K562 (cell line): ENCODE results near the gene CEP85L. TPM values are rescaled to one million over a fixed set of nuclear protein-coding genes. Genes with fewer than 3 reads are reported as not detected.

Experiments used
- ATAC-seq: fragments of 200-7000 bp; cut with Tn5 transposase; 3 replicates; pipeline ENCODE4 v1.9.1; 2020; ENCODE audit warnings: moderate library complexity
- BruUV-seq: library from RNA; stranded (reverse); fragments of 400-500 nt; replicated peaks from 2 replicates; lab custom pipeline; 2021; lab: Mats Ljungman, UMichigan
- CTCF ChIA-PET: fragments of 300-600 bp; formaldehyde crosslinking; extraction: SDS; loops from one replicate; lab custom pipeline; 2021; ENCODE audit warnings: low intra/inter-chr PET ratio; lab: Yijun Ruan, JAX
- POLR2A ChIA-PET: fragments of 300-600, 350-650 bp; sonication (Branson Sonifier 250); formaldehyde crosslinking; extraction: SDS; loops from one replicate; lab custom pipeline; 2021; ENCODE audit warnings: antibody characterized with exemption, inconsistent platforms; lab: Yijun Ruan, JAX
- DNase-seq, 4 experiments: peaks; one replicate each; pipeline versions ENCODE4 v3.0.0 to v3.0.0-alpha.2; 2011 to 2018; ENCODE audit warnings: low spot score in 3 of 4, mixed read lengths in 3 of 4; ENCODE audit errors: extremely low read depth in 1 of 4
- FAIRE-seq: peaks from 2 replicates; lab custom pipeline; 2011; peaks lifted over from hg19 to GRCh38; lab: Jason Lieb, UNC
- H2AFZ ChIP-seq: 2 replicates; pipeline ENCODE4 v1.6.0; 2011; ENCODE audit warnings: low read depth, low read length, control low read depth, inconsistent platforms
- H3K27ac ChIP-seq: fragments of 200-600 bp; 3 replicates; pipeline ENCODE4 v1.8.0; 2011; ENCODE audit warnings: low read depth, mild to moderate bottlenecking, control low read depth, inconsistent platforms, low read length, moderate library complexity, mixed read lengths; ENCODE audit errors: extremely low read depth
- H3K27me3 ChIP-seq, 2 experiments: fragments of 300-600 bp in 1 of 2; 2 replicates in 1 of 2; 3 replicates in 1 of 2; pipeline versions ENCODE4 v1.6.0 to v1.8.0; 2011; ENCODE audit warnings: inconsistent platforms in 2 of 2, low read length in 2 of 2, mild to moderate bottlenecking in 1 of 2, mixed read lengths in 1 of 2, moderate library complexity in 1 of 2; ENCODE audit not compliant: control insufficient read depth in 2 of 2, insufficient read depth in 2 of 2
- H3K36me3 ChIP-seq: fragments of 300-600 bp; 3 replicates; pipeline ENCODE4 v1.8.0; 2011; ENCODE audit warnings: mild to moderate bottlenecking, low read length, inconsistent platforms; ENCODE audit not compliant: control insufficient read depth, insufficient read depth
- H3K4me1 ChIP-seq, 2 experiments: fragments of 200-600 bp in 1 of 2; replicated peaks in 1 of 2; 2 replicates in 1 of 2; 3 replicates in 1 of 2; pipeline versions ENCODE4 v1.5.1 to v1.8.0; 2011; ENCODE audit warnings: inconsistent platforms in 2 of 2, low read length in 2 of 2, mild to moderate bottlenecking in 1 of 2, mixed read lengths in 1 of 2, moderate library complexity in 1 of 2; ENCODE audit not compliant: control insufficient read depth in 2 of 2, insufficient read depth in 2 of 2
- H3K4me2 ChIP-seq: 2 replicates; pipeline ENCODE4 v1.6.1; 2011; ENCODE audit warnings: low read length, control low read depth, inconsistent platforms, mixed read lengths; ENCODE audit not compliant: insufficient read depth
- H3K4me3 ChIP-seq: fragments of 200-600 bp; sonication (generic), shearing (Covaris generic); 2 replicates; pipeline ENCODE4 v1.5.1; 2016; ENCODE audit warnings: control low read depth, inconsistent platforms
- H3K79me2 ChIP-seq: fragments of 200-600 bp; 3 replicates; pipeline ENCODE4 v1.8.0; 2011; ENCODE audit warnings: low read length, inconsistent platforms; ENCODE audit not compliant: control insufficient read depth, insufficient read depth
- H3K9ac ChIP-seq, 2 experiments: 2 replicates each; pipeline versions ENCODE4 v1.6.0 to v1.6.1; 2011; ENCODE audit warnings: low read depth in 2 of 2, low read length in 2 of 2, control low read depth in 1 of 2, inconsistent platforms in 1 of 2, mild to moderate bottlenecking in 1 of 2, mixed read lengths in 1 of 2; ENCODE audit not compliant: insufficient read depth in 1 of 2
- H3K9me1 ChIP-seq: one replicate; pipeline ENCODE4 v1.6.0; 2011; ENCODE audit warnings: inconsistent platforms, mild to moderate bottlenecking, low read length, moderate library complexity; ENCODE audit not compliant: control insufficient read depth, insufficient read depth
- H3K9me3 ChIP-seq: replicated peaks from 2 replicates; pipeline ENCODE4 v1.5.1; 2011; ENCODE audit warnings: low read depth, low read length, inconsistent platforms; ENCODE audit not compliant: control insufficient read depth, insufficient read depth
- H4K20me1 ChIP-seq: replicated peaks from 2 replicates; pipeline ENCODE4 v1.6.1; 2011; ENCODE audit warnings: low read length, inconsistent platforms, mixed read lengths; ENCODE audit not compliant: control insufficient read depth, insufficient read depth
- ARID3A ChIP-seq: IDR thresholded peaks from 2 replicates; pipeline ENCODE4 v1.6.1; 2012; ENCODE audit warnings: low read depth, low read length, improper control_type of control experiment, borderline replicate concordance
- BCLAF1 ChIP-seq, 2 experiments: fragments of 450-650 bp in 1 of 2; IDR thresholded peaks; 2 replicates each; pipeline ENCODE4 v1.6.1; 2011 to 2017; ENCODE audit warnings: low read depth in 2 of 2, antibody characterized with exemption in 1 of 2, borderline replicate concordance in 1 of 2, low read length in 1 of 2, mild to moderate bottlenecking in 1 of 2, mixed read lengths in 1 of 2; ENCODE audit not compliant: control insufficient read depth in 1 of 2
- BRD9 ChIP-seq: fragments of 450-650 bp; IDR thresholded peaks from 2 replicates; pipeline ENCODE4 v1.6.1; 2018; ENCODE audit warnings: low read depth; ENCODE audit not compliant: partially characterized antibody
- FOXK2 ChIP-seq, 2 experiments: fragments of 450-650 bp; IDR thresholded peaks in 1 of 2; conservative IDR thresholded peaks in 1 of 2; 2 replicates each; pipeline ENCODE4 v1.6.1; 2016; ENCODE audit warnings: low read depth in 2 of 2, mild to moderate bottlenecking in 1 of 2
- GATAD2A ChIP-seq: fragments of 450-650 bp; IDR thresholded peaks from 2 replicates; pipeline ENCODE4 v1.6.1; 2017
- HBP1 ChIP-seq: fragments of 450-650 bp; formaldehyde crosslinking; IDR thresholded peaks from 2 replicates; pipeline ENCODE4 v1.4.0; 2022; ENCODE audit warnings: missing genetic modification characterization
- HMG20A ChIP-seq: fragments of 450-650 bp; formaldehyde crosslinking; conservative IDR thresholded peaks from 2 replicates; pipeline ENCODE4 v1.4.0; 2020; ENCODE audit warnings: mild to moderate bottlenecking, mixed read lengths
- KLF10 ChIP-seq: fragments of 250-450 bp; sonication (Bioruptor Pico); IDR thresholded peaks from 2 replicates; pipeline ENCODE4 v1.6.1; 2021; ENCODE audit warnings: matching md5 sums
- NFXL1 ChIP-seq: fragments of 450-650 bp; formaldehyde crosslinking; IDR thresholded peaks from 2 replicates; pipeline ENCODE4 v1.4.0; 2021; ENCODE audit warnings: mild to moderate bottlenecking
- SAFB ChIP-seq: fragments of 200-400 bp; formaldehyde crosslinking; IDR thresholded peaks from 2 replicates; pipeline ENCODE4 v1.6.1; 2017; ENCODE audit warnings: low read depth, low read length, borderline replicate concordance
- ZNF124 ChIP-seq: sonication (generic); formaldehyde crosslinking; IDR thresholded peaks from 2 replicates; pipeline ENCODE4 v1.8.1; 2022; ENCODE audit warnings: missing genetic modification reagents
- ZNF140 ChIP-seq: fragments of 250-450 bp; sonication (Bioruptor Pico); IDR thresholded peaks from 2 replicates; pipeline ENCODE4 v1.8.0; 2021; ENCODE audit warnings: moderate library complexity, mild to moderate bottlenecking, inconsistent platforms
- WGBS: fragments of 100-300 bp; shearing (Covaris generic); methylation state at CpG from one replicate; pipeline ENCODE4 v1.1.6; 2016; ENCODE audit warnings: low coverage, mixed read lengths; ENCODE audit not compliant: insufficient coverage; ENCODE audit errors: missing lambda C conversion rate; 5-methylcytosine and 5-hydroxymethylcytosine counted together
- in situ Hi-C: fragments of 300-500 bp; cut with MboI; formaldehyde crosslinking; loops from 4 replicates; pipeline ENCODE4 v1.15.0; 2018; ENCODE audit warnings: inconsistent platforms, mixed read lengths
- intact Hi-C: fragments of 100-400 bp; cut with micrococcal nuclease; formaldehyde crosslinking; loops from 2 replicates; pipeline ENCODE4 v1.14.2; 2022
- polyA plus RNA-seq, 8 experiments: library from polyadenylated mRNA; depleted of rRNA in 4 of 8; stranded (reverse) in 5 of 8; unstranded in 3 of 8; fragments of >200 nt; fragmentation: Nextera tagmentation in 2 of 8; fragmentation: Illumina TruSeq in 1 of 8; extraction: Ambion mirVana in 2 of 8; extraction: Trizol in 1 of 8; gene quantifications; 2 replicates each; pipeline versions ENCODE4 v1.2.1 to v1.2.3, GENCODE V29; 2011 to 2014; ENCODE audit warnings: inconsistent platforms in 1 of 8, missing spikeins in 1 of 8
- total RNA-seq, 7 experiments: library from RNA; depleted of rRNA in 6 of 7; stranded (reverse); fragments of >200 nt in 6 of 7; fragmentation: Illumina TruSeq in 2 of 7; extraction: Trizol in 2 of 7; gene quantifications; 2 replicates each; pipeline versions ENCODE4 v1.2.1 to v1.2.3, GENCODE V29; 2011 to 2021; ENCODE audit warnings: low replicate concordance in 1 of 7
- TF ChIP-seq, protein P1 (sequence below): fragments of 450-650 bp; formaldehyde crosslinking; IDR thresholded peaks from 2 replicates; pipeline ENCODE4 v1.4.0; 2022; ENCODE audit warnings: missing genetic modification characterization

The CEP85L gene
- total and polyA plus RNA-seq, 9 of the 15 experiments (the other 6 are each of a cell fraction or from before 2014, with no cell fraction given): 4.5 to 15.8 (median 8.3) TPM

DNA sequence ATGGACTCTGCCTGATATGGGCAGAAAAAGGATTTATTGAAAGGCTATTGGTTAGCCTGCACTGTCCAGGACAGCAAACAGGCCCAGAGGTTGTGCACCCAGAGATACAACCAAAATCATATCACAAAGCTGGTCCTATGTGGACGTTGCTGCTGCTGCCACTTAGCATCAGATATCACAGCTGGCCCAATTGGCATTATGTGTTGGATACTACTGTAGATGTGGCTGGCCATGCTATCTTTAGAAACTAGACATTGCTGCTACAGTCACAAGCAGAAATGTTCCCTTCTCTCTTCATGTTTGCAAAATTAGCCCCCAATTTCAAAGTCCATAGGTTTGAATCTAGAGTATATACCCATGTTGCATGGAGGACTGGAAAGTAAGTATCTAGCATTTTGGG lies 42.2 kb upstream of the CEP85L start:
- in situ Hi-C loops (no loop called here), intact Hi-C loops (no loop called here)
- ATAC-seq: no peak
- no peak overlapping the region for H2AFZ ChIP-seq
- CTCF ChIA-PET: no interaction called here
- no peaks in the 10 kb centered on the region for H3K9me1 ChIP-seq
- H3K27me3 ChIP-seq: no peaks in the 10 kb centered on the region
- H3K36me3 ChIP-seq: peaks cover 5% of the 10 kb centered on the region; the same call in 1 of the 3 replicates
- peaks cover 0 to 13% of the 10 kb centered on the region in 2 experiments; a peak in 3 of 5 replicates for H3K4me1 ChIP-seq
- H4K20me1 ChIP-seq: no peaks in the 10 kb centered on the region
- no peak for DNase-seq
- H3K27ac ChIP-seq: no peak overlapping the region
- POLR2A ChIA-PET: interaction anchor here (0.9 to 1.3 kb wide), 4 partner anchors 9 to 51 kb away, joined by 3 to 4 read pairs (median 3); no protein-coding TSS in a partner anchor
- no peak overlapping the region for H3K4me2 ChIP-seq
- H3K9me3 ChIP-seq: no peaks in the 10 kb centered on the region; the same call in 1 of the 2 replicates
- BruUV-seq: no TSS peak
- WGBS: 18% methylated on average over 1 of the region's 1 CpG
- H3K4me3 ChIP-seq: no peak overlapping the region
- H3K79me2 ChIP-seq: peaks cover 24% of the 10 kb centered on the region
- H3K9ac ChIP-seq: no peak overlapping the region
- FAIRE-seq: no peak
- no peak for TF ChIP-seq HBP1
- no peak for TF ChIP-seq BCLAF1 (IDR thresholded peaks at IDR 0.05; ENCODE audit: borderline replicate concordance in 1 of 2, control insufficient read depth in 1 of 2, low read depth in 2 of 2, low read length in 1 of 2)
- no peak for TF ChIP-seq GATAD2A
- TF ChIP-seq, protein P1, sequence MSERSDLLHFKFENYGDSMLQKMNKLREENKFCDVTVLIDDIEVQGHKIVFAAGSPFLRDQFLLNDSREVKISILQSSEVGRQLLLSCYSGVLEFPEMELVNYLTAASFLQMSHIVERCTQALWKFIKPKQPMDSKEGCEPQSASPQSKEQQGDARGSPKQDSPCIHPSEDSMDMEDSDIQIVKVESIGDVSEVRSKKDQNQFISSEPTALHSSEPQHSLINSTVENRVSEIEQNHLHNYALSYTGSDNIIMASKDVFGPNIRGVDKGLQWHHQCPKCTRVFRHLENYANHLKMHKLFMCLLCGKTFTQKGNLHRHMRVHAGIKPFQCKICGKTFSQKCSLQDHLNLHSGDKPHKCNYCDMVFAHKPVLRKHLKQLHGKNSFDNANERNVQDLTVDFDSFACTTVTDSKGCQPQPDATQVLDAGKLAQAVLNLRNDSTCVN (CRISPR knock-in tag): no peak
- TF ChIP-seq SAFB: no peak
- TF ChIP-seq FOXK2 (conservative IDR thresholded peaks at IDR 0.05 in 1 of 2, IDR thresholded peaks at IDR 0.05 in 1 of 2; ENCODE audit: low read depth in 2 of 2): no peak
- TF ChIP-seq KLF10 (CRISPR knock-in tag): no peak
- no peak for TF ChIP-seq BRD9
- TF ChIP-seq ZNF124 (CRISPR knock-in tag): no peak
- no peak for TF ChIP-seq ZNF140
- TF ChIP-seq ARID3A: no peak
- TF ChIP-seq NFXL1 (CRISPR knock-in tag): no peak
- no peak for TF ChIP-seq HMG20A (CRISPR knock-in tag)
